ENCODE measurements around the gene CSNK1G3. TPM values are rescaled to one million over a fixed set of nuclear protein-coding genes. Genes with fewer than 3 reads are reported as not detected.

CSNK1G3 gene
- total and polyA plus RNA-seq, 8 donors, result 36.1 to 54.3 (median 46.7) TPM

- ATAC-seq, result no peak
- H3K27me3 ChIP-seq, result no peaks in the 10 kb centered on the region
Observed at GRCh38 chr5:123664961-123665360, 153.0 kb downstream of the CSNK1G3 start.

GRCh38 chr5:123665822-123666371, 153.9 kb downstream of the CSNK1G3 start:
- no peaks in the 10 kb centered on the region for H3K4me1 ChIP-seq
- peaks cover 7 to 23% of the 10 kb centered on the region in 2 donors for H3K9me3 ChIP-seq
- no peak overlapping the region for H3K4me3 ChIP-seq
- intact Hi-C loops (cut with DNase I), result no loop called here
- DNase-seq (no peak), ATAC-seq (no peak)
- TF ChIP-seq, protein P1, sequence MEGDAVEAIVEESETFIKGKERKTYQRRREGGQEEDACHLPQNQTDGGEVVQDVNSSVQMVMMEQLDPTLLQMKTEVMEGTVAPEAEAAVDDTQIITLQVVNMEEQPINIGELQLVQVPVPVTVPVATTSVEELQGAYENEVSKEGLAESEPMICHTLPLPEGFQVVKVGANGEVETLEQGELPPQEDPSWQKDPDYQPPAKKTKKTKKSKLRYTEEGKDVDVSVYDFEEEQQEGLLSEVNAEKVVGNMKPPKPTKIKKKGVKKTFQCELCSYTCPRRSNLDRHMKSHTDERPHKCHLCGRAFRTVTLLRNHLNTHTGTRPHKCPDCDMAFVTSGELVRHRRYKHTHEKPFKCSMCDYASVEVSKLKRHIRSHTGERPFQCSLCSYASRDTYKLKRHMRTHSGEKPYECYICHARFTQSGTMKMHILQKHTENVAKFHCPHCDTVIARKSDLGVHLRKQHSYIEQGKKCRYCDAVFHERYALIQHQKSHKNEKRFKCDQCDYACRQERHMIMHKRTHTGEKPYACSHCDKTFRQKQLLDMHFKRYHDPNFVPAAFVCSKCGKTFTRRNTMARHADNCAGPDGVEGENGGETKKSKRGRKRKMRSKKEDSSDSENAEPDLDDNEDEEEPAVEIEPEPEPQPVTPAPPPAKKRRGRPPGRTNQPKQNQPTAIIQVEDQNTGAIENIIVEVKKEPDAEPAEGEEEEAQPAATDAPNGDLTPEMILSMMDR (IDR thresholded peaks at IDR 0.05), result no peak
- no peak overlapping the region for H3K27ac ChIP-seq
- H3K27me3 ChIP-seq, result no peaks in the 10 kb centered on the region
- H3K36me3 ChIP-seq, result no peaks in the 10 kb centered on the region

More at GRCh38 chr5:123664961-123665360, 153.0 kb downstream of the CSNK1G3 start:
- Histone ChIP-seq H3K36me3 (no peaks in the 10 kb centered on the region), H3K27ac (no peak overlapping the region), H3K4me3 (no peak overlapping the region), H3K9me3 (peaks cover 7 to 23% of the 10 kb centered on the region in 2 donors), H3K4me1 (no peaks in the 10 kb centered on the region)
- TF ChIP-seq, protein P1 (IDR thresholded peaks at IDR 0.05), result no peak
- intact Hi-C loops (cut with DNase I), result no loop called here
- DNase-seq, result no peak

Other genes starting within 250 kb of the CSNK1G3 start
- gene CEP120, start 88.8 kb upstream of the CSNK1G3 start, total RNA-seq, result 10 to 100 TPM; 14.2 to 17.9 TPM
- 10 to 100 TPM; 24.3 to 28.2 (median 26.0) TPM for gene CEP120, start 88.8 kb upstream of the CSNK1G3 start, polyA plus RNA-seq (ENCODE audit: insufficient read length in 6 of 6)